H9 (cell line): ENCODE data around the gene ACAP1. TPM values are rescaled to one million over a fixed set of nuclear protein-coding genes. Genes with fewer than 3 reads are reported as not detected.

Source experiments
- DNase-seq: peaks from one replicate; pipeline ENCODE4 v3.0.0-alpha.2; 2017
- H2AFZ ChIP-seq: one replicate; pipeline ENCODE4 v1.6.1; 2013; ENCODE audit warnings: mild to moderate bottlenecking, low read length, control low read depth, moderate library complexity
- H2AK5ac ChIP-seq: 2 replicates; pipeline ENCODE4 v1.6.1; 2013; ENCODE audit warnings: low read length, control low read depth, mixed read lengths; ENCODE audit not compliant: insufficient read length
- H2BK120ac ChIP-seq: one replicate; pipeline ENCODE4 v1.6.1; 2013; ENCODE audit warnings: low read depth, mild to moderate bottlenecking, low read length, control low read depth, inconsistent platforms; ENCODE audit not compliant: poor library complexity, severe bottlenecking
- H2BK12ac ChIP-seq: 2 replicates; pipeline ENCODE4 v1.6.1; 2013; ENCODE audit warnings: low read length, control low read depth, mixed read lengths, low read depth; ENCODE audit not compliant: insufficient read length
- H2BK15ac ChIP-seq: 2 replicates; pipeline ENCODE4 v1.6.1; 2013; ENCODE audit warnings: low read depth, low read length, control low read depth
- H2BK20ac ChIP-seq: one replicate; pipeline ENCODE4 v1.6.1; 2013; ENCODE audit warnings: low read depth, mild to moderate bottlenecking, low read length, control low read depth, inconsistent platforms; ENCODE audit not compliant: poor library complexity, severe bottlenecking
- H2BK5ac ChIP-seq: 2 replicates; pipeline ENCODE4 v1.6.1; 2013; ENCODE audit warnings: low read length, control low read depth, mixed read lengths; ENCODE audit not compliant: insufficient read length
- H3K14ac ChIP-seq: 2 replicates; pipeline ENCODE4 v1.6.1; 2013; ENCODE audit warnings: low read length, control low read depth; ENCODE audit not compliant: insufficient read depth
- H3K18ac ChIP-seq: 2 replicates; pipeline ENCODE4 v1.6.1; 2013; ENCODE audit warnings: low read depth, mild to moderate bottlenecking, mixed read lengths, low read length, control low read depth; ENCODE audit not compliant: insufficient read length
- H3K23ac ChIP-seq: 2 replicates; pipeline ENCODE4 v1.6.1; 2013; ENCODE audit warnings: low read length, control low read depth, mixed read lengths, low read depth; ENCODE audit not compliant: insufficient read length
- H3K23me2 ChIP-seq: 2 replicates; pipeline ENCODE4 v1.6.1; 2013; ENCODE audit warnings: low read depth, mild to moderate bottlenecking, mixed read lengths, low read length, control low read depth; ENCODE audit not compliant: insufficient read length, poor library complexity, severe bottlenecking
- H3K27ac ChIP-seq: 2 replicates; pipeline ENCODE4 v1.5.1; 2013; ENCODE audit warnings: low read length, control low read depth, mixed read lengths, low read depth; ENCODE audit not compliant: insufficient read length
- H3K27me3 ChIP-seq: 2 replicates; pipeline ENCODE4 v1.6.1; 2013; ENCODE audit warnings: low read length, control low read depth, inconsistent platforms; ENCODE audit not compliant: insufficient read depth
- H3K4ac ChIP-seq: 2 replicates; pipeline ENCODE4 v1.6.1; 2013; ENCODE audit warnings: low read depth, mild to moderate bottlenecking, control low read depth, inconsistent platforms, low read length, moderate library complexity
- H3K4me1 ChIP-seq: 2 replicates; pipeline ENCODE4 v1.6.1; 2013; ENCODE audit warnings: low read length, control low read depth, inconsistent platforms; ENCODE audit not compliant: insufficient read depth
- H3K4me2 ChIP-seq: 2 replicates; pipeline ENCODE4 v1.6.1; 2013; ENCODE audit warnings: low read length, control low read depth, mixed read lengths; ENCODE audit not compliant: insufficient read length, insufficient read depth
- H3K56ac ChIP-seq: 2 replicates; pipeline ENCODE4 v1.6.1; 2013; ENCODE audit warnings: low read depth, mild to moderate bottlenecking, mixed read lengths, low read length, control low read depth; ENCODE audit not compliant: insufficient read length
- H3K79me1 ChIP-seq: 2 replicates; pipeline ENCODE4 v1.6.1; 2013; ENCODE audit warnings: low read depth, mild to moderate bottlenecking, moderate library complexity, low read length, control low read depth, inconsistent platforms; ENCODE audit not compliant: insufficient read depth, poor library complexity, severe bottlenecking
- H3K79me2 ChIP-seq: 2 replicates; pipeline ENCODE4 v1.6.1; 2013; ENCODE audit warnings: low read length, control low read depth, inconsistent platforms; ENCODE audit not compliant: insufficient read depth
- H3K9ac ChIP-seq: 2 replicates; pipeline ENCODE4 v1.6.1; 2013; ENCODE audit warnings: low read length, control low read depth, mixed read lengths; ENCODE audit not compliant: insufficient read length; ENCODE audit errors: extremely low read depth
- H3K9me3 ChIP-seq: one replicate; pipeline ENCODE4 v1.6.1; 2013; ENCODE audit warnings: low read depth, low read length, inconsistent platforms; ENCODE audit not compliant: control insufficient read depth
- H3T11ph ChIP-seq: one replicate; pipeline ENCODE4 v1.6.1; 2013; ENCODE audit warnings: mild to moderate bottlenecking, low read length, control low read depth, inconsistent platforms
- H4K20me1 ChIP-seq: one replicate; pipeline ENCODE4 v1.6.1; 2013; ENCODE audit not compliant: control insufficient read depth, insufficient read length, insufficient read depth
- H4K5ac ChIP-seq: 2 replicates; pipeline ENCODE4 v1.6.1; 2013; ENCODE audit warnings: low read depth, mild to moderate bottlenecking, mixed read lengths, low read length, control low read depth; ENCODE audit not compliant: insufficient read length
- H4K8ac ChIP-seq: replicated peaks from 2 replicates; pipeline ENCODE4 v1.6.1; 2013; ENCODE audit warnings: low read length, control low read depth, mixed read lengths, low read depth; ENCODE audit not compliant: insufficient read length
- H4K91ac ChIP-seq: 2 replicates; pipeline ENCODE4 v1.6.1; 2013; ENCODE audit warnings: low read depth, mild to moderate bottlenecking, moderate library complexity, mixed read lengths, low read length, control low read depth; ENCODE audit not compliant: insufficient read length
- H3K27ac Mint-ChIP-seq, 3 experiments: 2 replicates in 2 of 3; 3 replicates in 1 of 3; pipeline ENCODE4 v1.8.0; 2020 to 2021; ENCODE audit warnings: mixed read lengths in 3 of 3, mild to moderate bottlenecking in 1 of 3, moderate library complexity in 1 of 3
- H3K27me3 Mint-ChIP-seq: 2 replicates; pipeline ENCODE4 v1.8.0; 2021; ENCODE audit warnings: low read depth, mild to moderate bottlenecking, moderate library complexity, mixed read lengths
- H3K36me3 Mint-ChIP-seq, 3 experiments: 2 replicates in 2 of 3; 3 replicates in 1 of 3; pipeline ENCODE4 v1.8.0; 2020 to 2021; ENCODE audit warnings: low read depth in 3 of 3, mixed read lengths in 3 of 3; ENCODE audit not compliant: insufficient read depth in 1 of 3
- H3K4me1 Mint-ChIP-seq, 2 experiments: 2 replicates each; pipeline ENCODE4 v1.8.0; 2020; ENCODE audit warnings: mixed read lengths in 2 of 2
- H3K4me3 Mint-ChIP-seq, 2 experiments: 2 replicates in 1 of 2; 3 replicates in 1 of 2; pipeline ENCODE4 v1.8.0; 2020 to 2021; ENCODE audit warnings: mild to moderate bottlenecking in 2 of 2, mixed read lengths in 2 of 2, moderate library complexity in 1 of 2
- H3K9me3 Mint-ChIP-seq, 2 experiments: 2 replicates in 1 of 2; 3 replicates in 1 of 2; pipeline ENCODE4 v1.8.0; 2020; ENCODE audit warnings: mild to moderate bottlenecking in 2 of 2, mixed read lengths in 2 of 2, moderate library complexity in 1 of 2
- CTCF ChIP-seq: fragments of 200-600 bp; sonication (generic); conservative IDR thresholded peaks from 3 replicates; pipeline ENCODE4 v1.8.0; 2021; ENCODE audit warnings: antibody characterized with exemption, mild to moderate bottlenecking
- WGBS: extraction: QIAGEN DNeasy Blood & Tissue Kit; methylation state at CpG from one replicate; pipeline ENCODE4 v1.1.7; 2013; ENCODE audit warnings: missing lambda C conversion rate, low lambda C conversion rate, mixed read lengths; ENCODE audit not compliant: insufficient read length; ENCODE audit errors: extremely low coverage; 5-methylcytosine and 5-hydroxymethylcytosine counted together
- total RNA-seq: library from RNA; stranded (reverse); gene quantifications from 2 replicates; pipeline ENCODE4 v1.2.1, GENCODE V29; 2021

Gene ACAP1
- total RNA-seq, 1 experiment from 2014 or later: 18.2 TPM

DNA sequence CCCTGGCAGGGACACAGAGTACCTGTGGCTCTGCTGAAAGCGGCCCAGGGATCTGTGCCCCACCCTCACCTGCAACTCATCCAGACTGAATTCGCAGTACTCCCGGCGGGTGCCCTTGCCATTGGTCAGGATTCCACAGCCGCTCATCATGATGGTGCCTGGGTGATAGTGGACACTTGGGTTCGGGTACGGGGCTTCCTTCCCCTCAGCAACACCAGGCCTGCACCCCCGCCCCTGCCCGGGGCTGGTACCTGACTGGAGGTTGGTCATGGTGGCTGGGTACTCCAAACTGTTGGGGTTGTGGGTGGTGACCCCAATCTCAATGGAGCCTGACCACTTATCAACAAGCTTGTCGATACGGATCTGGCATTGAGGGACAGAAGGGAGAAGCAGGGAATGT lies 10.1 kb upstream of the ACAP1 start:
- Histone ChIP-seq H4K91ac (no peak overlapping the region), H3K79me1 (no peaks in the 10 kb centered on the region), H3T11ph (no peak overlapping the region), H3K56ac (no peak overlapping the region), H3K9ac (no peak overlapping the region), H2BK15ac (no peak overlapping the region), H3K4ac (no peak overlapping the region), H3K14ac (no peak overlapping the region), H3K4me1 (no peaks in the 10 kb centered on the region), H2BK12ac (no peak overlapping the region), H3K79me2 (peaks cover 2% of the 10 kb centered on the region; the same call in 1 of the 2 replicates), H4K8ac (no peak overlapping the region), H3K27ac (no peak overlapping the region), H4K20me1 (no peaks in the 10 kb centered on the region), H2BK20ac (no peak overlapping the region), H3K4me2 (no peak overlapping the region), H3K23ac (no peak overlapping the region), H4K5ac (no peak overlapping the region), H2AK5ac (no peak overlapping the region), H3K9me3 (no peaks in the 10 kb centered on the region), H2BK5ac (no peak overlapping the region), H3K23me2 (peaks cover 14% of the 10 kb centered on the region), H3K27me3 (no peaks in the 10 kb centered on the region), H3K18ac (no peak overlapping the region), H2AFZ (no peak overlapping the region), H2BK120ac (no peak overlapping the region)
- DNase-seq: no peak
- no peaks in the 10 kb centered on the region for H3K27me3 Mint-ChIP-seq
- no CpG with 5 or more reads among the region's 11 CpGs for WGBS
- H3K27ac Mint-ChIP-seq: no peak overlapping the region
- no peaks in the 10 kb centered on the region for H3K9me3 Mint-ChIP-seq
- H3K36me3 Mint-ChIP-seq: peaks cover 31 to 54% (median 53%) of the 10 kb centered on the region in 3 experiments; a peak in 6 of 7 replicates
- TF ChIP-seq CTCF: no peak
- peaks cover 14 to 15% of the 10 kb centered on the region in 2 experiments for H3K4me1 Mint-ChIP-seq
- no peak overlapping the region; a peak in 1 of 5 replicates for H3K4me3 Mint-ChIP-seq
